GM19463 (cell line): ENCODE data around the gene NRDE2.

Experiments used
- ATAC-seq: cut with Tn5 transposase; IDR thresholded peaks from one replicate; pipeline ENCODE4 v1.9.1; 2021; ENCODE audit warnings: mild to moderate bottlenecking, moderate library complexity; ENCODE audit not compliant: unreplicated experiment

Gene NRDE2

GRCh38 chr14:90297876-90298629 is 33.7 kb downstream of the NRDE2 start:
- no peak for ATAC-seq

- no peak for ATAC-seq
These were observed 35.1 kb downstream of the NRDE2 start for GRCh38 chr14:90296641-90297040.

GRCh38 chr14:90295870-90296516 is 35.7 kb downstream of the NRDE2 start:
- no peak for ATAC-seq

GRCh38 chr14:90294872-90295271 is 36.9 kb downstream of the NRDE2 start:
- no peak for ATAC-seq

GRCh38 chr14:90293766-90294730 is 37.7 kb downstream of the NRDE2 start:
- no peak for ATAC-seq

GRCh38 chr14:90291699-90292098 is 40.0 kb downstream of the NRDE2 start:
- no peak for ATAC-seq

- ATAC-seq = no peak
These were observed 41.3 kb downstream of the NRDE2 start for GRCh38 chr14:90290337-90291011.

GRCh38 chr14:90288651-90289355 is 42.9 kb downstream of the NRDE2 start:
- peak; percentile 100 for ATAC-seq

GRCh38 chr14:90287791-90288190 is 44.0 kb downstream of the NRDE2 start:
- ATAC-seq = no peak

GRCh38 chr14:90281756-90282155 is 50.0 kb downstream of the NRDE2 start:
- no peak for ATAC-seq

GRCh38 chr14:90281261-90281660 is 50.5 kb downstream of the NRDE2 start:
- ATAC-seq = no peak

- ATAC-seq = no peak
These were observed 51.6 kb downstream of the NRDE2 start for GRCh38 chr14:90280096-90280495.

GRCh38 chr14:90278199-90279175 is 53.3 kb downstream of the NRDE2 start:
- no peak for ATAC-seq

GRCh38 chr14:90277581-90278198 is 54.1 kb downstream of the NRDE2 start:
- ATAC-seq = no peak

GRCh38 chr14:90276646-90277367 is 54.9 kb downstream of the NRDE2 start:
- ATAC-seq = no peak

- ATAC-seq = no peak
These were observed 55.9 kb downstream of the NRDE2 start for GRCh38 chr14:90275820-90276219.

- ATAC-seq = no peak
These were observed 56.3 kb downstream of the NRDE2 start for GRCh38 chr14:90275458-90275814.
